Calu3 (cell line): ENCODE results near the gene LRRN2. TPM values are rescaled to one million over a fixed set of nuclear protein-coding genes. Genes with fewer than 3 reads are reported as not detected.

Experiments used
- BruUV-seq: library from RNA; stranded (reverse); fragments of 400-500 nt; replicated peaks from 2 replicates; lab custom pipeline; 2021; lab: Mats Ljungman, UMichigan
- CTCF ChIA-PET: fragments of 300-600 bp; sonication (Branson Sonifier 250); formaldehyde crosslinking; loops from one replicate; lab custom pipeline; 2022; ENCODE audit warnings: antibody characterized with exemption; lab: Charles Lee
- DNase-seq: peaks from one replicate; pipeline ENCODE4 v3.0.0; 2022
- H3K27ac Mint-ChIP-seq: one replicate; pipeline ENCODE4 v1.8.0; 2022; ENCODE audit warnings: mixed read lengths; ENCODE audit not compliant: unreplicated experiment
- H3K27me3 Mint-ChIP-seq: one replicate; pipeline ENCODE4 v1.8.0; 2022; ENCODE audit warnings: mixed read lengths; ENCODE audit not compliant: unreplicated experiment
- H3K36me3 Mint-ChIP-seq: one replicate; pipeline ENCODE4 v1.8.0; 2022; ENCODE audit warnings: mild to moderate bottlenecking, moderate library complexity, mixed read lengths; ENCODE audit not compliant: insufficient read depth, unreplicated experiment
- H3K4me1 Mint-ChIP-seq: one replicate; pipeline ENCODE4 v1.8.0; 2022; ENCODE audit warnings: mild to moderate bottlenecking, low read depth, mixed read lengths; ENCODE audit not compliant: unreplicated experiment
- H3K4me3 Mint-ChIP-seq: one replicate; pipeline ENCODE4 v1.8.0; 2022; ENCODE audit warnings: mild to moderate bottlenecking, low read depth, moderate library complexity, mixed read lengths; ENCODE audit not compliant: unreplicated experiment
- H3K9me3 Mint-ChIP-seq: one replicate; pipeline ENCODE4 v1.8.0; 2022; ENCODE audit warnings: low read depth, mixed read lengths; ENCODE audit not compliant: unreplicated experiment
- intact Hi-C: fragments of 100-400 bp; cut with micrococcal nuclease; formaldehyde crosslinking; loops from one replicate; pipeline ENCODE4 v1.10.0; 2022; ENCODE audit not compliant: unreplicated experiment
- total RNA-seq: library from RNA; stranded (reverse); gene quantifications from 2 replicates; pipeline ENCODE4 v1.2.3, GENCODE V29; 2022
- TF ChIP-seq, protein P1 (sequence below): fragments of 200-600 bp; IDR thresholded peaks from one replicate; pipeline ENCODE4 v1.8.0; 2022; ENCODE audit warnings: antibody characterized with exemption; ENCODE audit not compliant: unreplicated experiment

LRRN2 gene
- total RNA-seq, 1 experiment from 2014 or later: not detected

DNA sequence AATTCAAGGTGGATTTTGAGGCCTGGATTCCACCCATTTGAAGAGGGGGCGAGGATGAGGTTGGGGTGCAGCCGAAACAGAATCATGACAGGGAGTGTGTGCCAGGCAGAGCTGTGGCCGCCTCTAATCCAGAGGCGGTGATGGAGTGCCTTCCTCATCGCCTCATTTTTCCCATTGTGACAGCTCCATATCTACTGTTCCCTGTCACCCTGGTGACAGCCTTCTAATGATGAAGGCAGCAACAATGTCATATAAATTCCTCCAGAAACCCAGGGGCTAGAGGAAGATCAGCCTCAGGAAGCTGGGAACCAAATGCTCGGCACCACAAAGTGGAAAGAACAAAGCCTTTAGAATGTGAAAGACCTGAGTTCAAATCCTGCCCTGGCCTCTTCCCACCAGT lies 42.0 kb downstream of the LRRN2 start:
- H3K4me3 Mint-ChIP-seq: no peak overlapping the region
- H3K4me1 Mint-ChIP-seq: peaks cover 23% of the 10 kb centered on the region
- no peak for DNase-seq
- TF ChIP-seq, protein P1, sequence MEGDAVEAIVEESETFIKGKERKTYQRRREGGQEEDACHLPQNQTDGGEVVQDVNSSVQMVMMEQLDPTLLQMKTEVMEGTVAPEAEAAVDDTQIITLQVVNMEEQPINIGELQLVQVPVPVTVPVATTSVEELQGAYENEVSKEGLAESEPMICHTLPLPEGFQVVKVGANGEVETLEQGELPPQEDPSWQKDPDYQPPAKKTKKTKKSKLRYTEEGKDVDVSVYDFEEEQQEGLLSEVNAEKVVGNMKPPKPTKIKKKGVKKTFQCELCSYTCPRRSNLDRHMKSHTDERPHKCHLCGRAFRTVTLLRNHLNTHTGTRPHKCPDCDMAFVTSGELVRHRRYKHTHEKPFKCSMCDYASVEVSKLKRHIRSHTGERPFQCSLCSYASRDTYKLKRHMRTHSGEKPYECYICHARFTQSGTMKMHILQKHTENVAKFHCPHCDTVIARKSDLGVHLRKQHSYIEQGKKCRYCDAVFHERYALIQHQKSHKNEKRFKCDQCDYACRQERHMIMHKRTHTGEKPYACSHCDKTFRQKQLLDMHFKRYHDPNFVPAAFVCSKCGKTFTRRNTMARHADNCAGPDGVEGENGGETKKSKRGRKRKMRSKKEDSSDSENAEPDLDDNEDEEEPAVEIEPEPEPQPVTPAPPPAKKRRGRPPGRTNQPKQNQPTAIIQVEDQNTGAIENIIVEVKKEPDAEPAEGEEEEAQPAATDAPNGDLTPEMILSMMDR: no peak
- no peaks in the 10 kb centered on the region for H3K9me3 Mint-ChIP-seq
- no peaks in the 10 kb centered on the region for H3K36me3 Mint-ChIP-seq
- peaks cover 35% of the 10 kb centered on the region for H3K27me3 Mint-ChIP-seq
- CTCF ChIA-PET: no interaction called here
- BruUV-seq: no TSS peak
- intact Hi-C loops: no loop called here
- H3K27ac Mint-ChIP-seq: no peak overlapping the region

DNA sequence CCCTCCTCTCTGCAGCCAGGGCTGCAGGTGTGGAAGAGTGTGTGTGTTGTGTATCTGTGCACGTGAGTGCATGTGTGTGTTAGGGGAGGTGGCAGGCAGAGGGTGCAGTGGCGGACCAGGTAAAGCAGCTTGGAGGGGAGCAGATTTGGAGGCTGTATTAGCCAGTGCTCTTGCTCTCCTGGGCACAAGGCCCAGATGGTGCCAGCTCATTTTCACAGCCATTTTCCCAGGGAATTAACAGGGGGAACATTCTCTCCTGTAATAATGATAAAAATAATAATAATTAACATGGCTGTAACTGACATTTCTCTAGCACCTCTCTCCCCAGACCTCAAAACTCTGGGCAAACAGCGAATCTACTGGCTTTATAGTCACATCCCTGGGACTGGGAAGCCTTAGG lies 43.6 kb downstream of the LRRN2 start:
- CTCF ChIA-PET: interaction anchor here (1.7 kb wide), 1 partner anchor 18 kb away, joined by 4 read pairs; no protein-coding TSS in a partner anchor
- BruUV-seq: no TSS peak
- no peaks in the 10 kb centered on the region for H3K9me3 Mint-ChIP-seq
- peaks cover 42% of the 10 kb centered on the region for H3K27me3 Mint-ChIP-seq
- no peak overlapping the region for H3K27ac Mint-ChIP-seq
- intact Hi-C loops: no loop called here
- H3K4me3 Mint-ChIP-seq: no peak overlapping the region
- peaks cover 14% of the 10 kb centered on the region for H3K4me1 Mint-ChIP-seq
- no peaks in the 10 kb centered on the region for H3K36me3 Mint-ChIP-seq
- no peak for DNase-seq
- TF ChIP-seq, protein P1: no peak

DNA sequence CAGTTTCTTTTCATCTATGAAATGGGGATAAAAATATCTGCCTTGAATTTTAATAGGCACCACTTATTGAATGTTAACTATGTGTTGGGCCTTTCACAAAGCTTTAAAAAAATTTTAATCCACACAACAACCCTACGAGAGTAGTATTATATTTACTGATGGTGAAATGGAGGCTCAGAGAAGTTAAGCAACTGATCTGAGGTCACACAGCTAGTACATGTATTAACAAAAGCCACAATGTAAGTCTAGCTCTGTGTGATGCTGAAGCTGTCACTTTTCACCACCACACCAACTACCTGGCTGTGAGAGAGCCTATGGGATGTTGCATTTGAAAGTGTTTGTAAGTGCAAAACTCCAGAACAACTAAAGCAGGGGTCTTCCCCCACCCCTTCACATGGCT lies 44.1 kb downstream of the LRRN2 start:
- DNase-seq: no peak
- BruUV-seq: no TSS peak
- H3K4me3 Mint-ChIP-seq: no peak overlapping the region
- H3K27me3 Mint-ChIP-seq: peaks cover 46% of the 10 kb centered on the region
- CTCF ChIA-PET: interaction anchor here (1.7 kb wide), 1 partner anchor 18 kb away, joined by 4 read pairs; no protein-coding TSS in a partner anchor
- no peaks in the 10 kb centered on the region for H3K36me3 Mint-ChIP-seq
- intact Hi-C loops: no loop called here
- TF ChIP-seq, protein P1: no peak
- H3K4me1 Mint-ChIP-seq: peaks cover 9% of the 10 kb centered on the region
- H3K9me3 Mint-ChIP-seq: no peaks in the 10 kb centered on the region
- H3K27ac Mint-ChIP-seq: no peak overlapping the region

DNA sequence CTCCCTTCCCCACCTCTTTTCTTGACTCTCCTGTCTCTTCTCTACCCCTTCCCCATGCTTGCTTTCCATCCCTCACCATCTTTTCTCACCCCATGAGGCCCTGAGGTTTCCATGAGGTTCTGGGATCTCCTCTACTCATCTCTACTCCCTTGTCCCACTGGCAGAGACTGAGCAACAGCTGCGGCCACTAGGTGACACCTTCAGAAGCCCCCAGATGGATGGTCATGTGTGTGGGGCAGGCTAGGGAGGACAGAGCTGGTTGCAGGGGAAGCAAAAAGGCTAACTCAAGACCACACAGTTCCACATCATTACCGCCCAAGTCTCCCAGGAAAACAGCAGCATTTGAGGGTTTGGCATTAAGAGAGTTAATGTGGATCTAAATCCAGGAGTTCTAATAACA lies 45.0 kb downstream of the LRRN2 start:
- no TSS peak for BruUV-seq
- TF ChIP-seq, protein P1: no peak
- Mint-ChIP-seq H3K36me3 (no peaks in the 10 kb centered on the region), H3K27ac (no peak overlapping the region), H3K27me3 (peaks cover 55% of the 10 kb centered on the region), H3K4me3 (no peak overlapping the region), H3K9me3 (no peaks in the 10 kb centered on the region), H3K4me1 (peaks cover under 1% of the 10 kb centered on the region)
- intact Hi-C loops: no loop called here
- no peak for DNase-seq
- CTCF ChIA-PET: no interaction called here
